Astrocyte of the cerebellum (primary cell): Measurements from ENCODE around the gene IP6K3.

Experiments used
- DNase-seq: peaks from one replicate; pipeline ENCODE4 v3.0.0-alpha.2; 2011; ENCODE audit warnings: low read depth
- H3K4me3 ChIP-seq: 2 replicates; pipeline ENCODE4 v1.5.1; 2011; ENCODE audit warnings: mild to moderate bottlenecking, low read depth, low read length, moderate library complexity
- CTCF ChIP-seq: IDR thresholded peaks from 2 replicates; pipeline ENCODE4 v1.5.1; 2012; ENCODE audit warnings: low read length, low read depth, moderate library complexity, mild to moderate bottlenecking; ENCODE audit errors: missing control alignments
- in situ Hi-C: cut with HindIII; loops from 2 replicates; pipeline ENCODE4 v1.10.0; 2017; ENCODE audit warnings: low sequenced_read_pairs

Gene IP6K3

DNA sequence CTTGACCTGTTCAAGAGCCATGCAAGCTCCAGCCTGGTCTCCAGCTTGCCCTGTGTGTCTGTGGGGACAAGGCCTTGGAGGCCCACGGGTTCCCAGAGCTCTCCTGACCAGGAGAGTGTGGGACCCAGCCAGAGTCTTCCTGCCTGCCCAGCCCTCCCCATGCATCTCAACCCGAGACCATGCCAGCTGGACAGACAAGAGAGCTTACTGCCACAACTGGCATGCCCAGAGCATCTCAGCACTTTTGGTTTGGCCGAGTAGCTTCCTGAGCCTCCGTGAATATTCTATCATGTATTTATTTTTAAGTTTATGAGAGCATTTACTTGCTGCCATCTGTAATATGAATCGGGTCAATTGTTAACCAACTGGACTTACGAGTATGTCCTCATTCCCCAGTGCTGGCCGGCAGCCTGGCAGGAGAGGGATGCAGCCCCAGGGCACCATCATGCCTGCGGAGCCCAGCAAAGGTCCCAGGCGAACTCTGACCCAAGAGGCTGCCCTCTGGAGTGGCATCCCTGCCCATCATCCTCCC, 14.9 kb downstream of the IP6K3 start:
- no peak for TF ChIP-seq CTCF
- in situ Hi-C loops = no loop called here
- no peak overlapping the region for H3K4me3 ChIP-seq
- DNase-seq = no peak

- H3K4me3 ChIP-seq = no peak overlapping the region
- no peak for TF ChIP-seq CTCF
- no peak for DNase-seq
- in situ Hi-C loops = no loop called here
Measured at GRCh38 chr6:33731035-33731434, 15.7 kb downstream of the IP6K3 start.

GRCh38 chr6:33730611-33731010, 16.1 kb downstream of the IP6K3 start:
- in situ Hi-C loops = no loop called here
- H3K4me3 ChIP-seq = no peak overlapping the region
- DNase-seq = no peak
- TF ChIP-seq CTCF = no peak

- in situ Hi-C loops = no loop called here
- DNase-seq = no peak
- H3K4me3 ChIP-seq = no peak overlapping the region
- TF ChIP-seq CTCF = no peak
Measured at GRCh38 chr6:33729059-33729458, 17.6 kb downstream of the IP6K3 start.

DNA sequence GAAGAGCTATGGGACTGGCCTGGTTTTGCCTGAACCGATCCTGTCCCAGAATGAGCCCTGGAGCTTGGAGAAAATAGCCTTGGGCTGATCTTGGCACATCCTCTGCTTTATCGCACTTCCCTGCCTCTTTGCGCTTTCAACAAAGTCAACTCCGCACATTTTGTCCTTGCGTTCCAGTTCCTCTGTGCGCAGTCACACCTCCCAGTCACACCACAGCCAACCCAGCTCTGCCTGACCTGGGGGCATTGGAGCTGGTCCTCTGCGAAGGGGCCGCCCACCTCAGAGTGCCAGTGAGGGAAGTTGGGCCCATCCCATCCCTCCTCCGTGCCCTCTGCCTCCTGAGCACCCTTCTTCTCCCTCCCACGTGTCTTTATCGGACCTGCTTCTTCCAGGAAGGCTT, 18.3 kb downstream of the IP6K3 start:
- no peak for TF ChIP-seq CTCF
- in situ Hi-C loops = no loop called here
- no peak overlapping the region for H3K4me3 ChIP-seq
- no peak for DNase-seq

DNA sequence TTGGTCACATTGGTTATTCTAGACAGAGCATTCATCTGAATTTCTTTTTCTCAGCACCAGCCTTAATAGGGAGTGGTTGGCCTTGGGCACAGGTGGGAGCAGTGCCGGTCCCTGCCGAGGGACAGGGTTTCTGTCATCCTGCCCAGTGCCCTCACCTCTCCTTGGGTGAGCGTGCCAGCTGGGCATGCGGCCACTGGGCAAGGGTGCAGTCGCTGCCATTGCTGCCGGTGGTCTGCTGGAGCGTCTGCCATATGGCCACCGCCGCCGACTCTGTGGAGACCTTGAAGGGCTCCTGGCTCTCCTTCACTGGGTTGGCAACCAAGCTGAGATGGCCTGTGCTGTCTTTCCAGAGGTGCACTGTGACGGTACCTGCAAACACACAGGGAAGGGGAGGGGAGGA, 18.8 kb downstream of the IP6K3 start:
- no peak overlapping the region for H3K4me3 ChIP-seq
- DNase-seq = no peak
- no peak for TF ChIP-seq CTCF
- in situ Hi-C loops = no loop called here

DNA sequence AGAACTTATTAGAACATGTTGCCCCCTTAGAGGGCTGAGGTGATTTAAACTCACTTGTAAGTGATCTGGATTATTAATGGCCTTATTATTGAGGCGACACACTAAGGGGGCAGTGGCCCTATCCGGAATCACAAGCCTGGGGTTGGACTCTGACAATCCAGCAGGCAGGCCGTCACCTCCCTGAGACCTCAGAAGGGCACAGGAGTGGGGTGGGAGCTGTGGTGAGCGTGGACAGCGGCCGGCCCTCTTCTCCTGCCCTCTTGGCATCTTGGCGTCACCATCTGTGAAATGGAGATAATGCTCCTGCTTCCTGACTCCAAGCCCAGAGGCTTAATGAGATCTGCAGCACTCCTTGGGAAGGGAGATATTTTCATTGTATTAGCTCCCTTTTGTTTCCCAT, 19.6 kb downstream of the IP6K3 start:
- in situ Hi-C loops = no loop called here
- DNase-seq = no peak
- no peak for TF ChIP-seq CTCF
- H3K4me3 ChIP-seq = no peak overlapping the region
